ENCODE data around the gene GMNC. TPM values are rescaled to one million over a fixed set of nuclear protein-coding genes. Genes with fewer than 3 reads are reported as not detected.

The GMNC gene
- polyA plus RNA-seq, 1 of the 3 experiments (the other 2 are of a cell fraction): not detected

DNA sequence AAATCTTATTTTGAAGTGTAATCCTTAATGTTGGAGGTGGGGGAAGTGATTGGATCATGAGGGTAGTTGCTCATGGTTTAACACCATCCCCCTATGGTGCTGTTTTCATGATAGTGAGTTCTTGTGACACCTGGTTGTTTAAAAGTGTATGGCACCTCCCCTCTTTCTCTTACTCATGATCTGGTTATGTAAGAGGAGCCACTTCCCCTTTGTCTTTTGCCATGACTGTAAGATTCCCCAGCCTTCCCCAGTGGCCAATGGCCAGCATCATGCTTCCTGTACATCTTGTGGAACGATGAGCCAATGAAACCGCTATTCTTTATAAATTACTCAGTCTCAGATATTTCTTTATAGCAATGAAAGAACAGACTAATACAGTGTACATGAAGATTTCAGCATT is 39.8 kb upstream of the GMNC start:
- 3% methylated on average over 2 of the region's 2 CpGs for WGBS (ENCODE audit: low lambda C conversion rate)
- POLR2A ChIA-PET: no interaction called here
- H3K27ac ChIP-seq (ENCODE audit: low read depth in 2 of 2, low read length in 1 of 2): no peak overlapping the region
- H4K20me1 ChIP-seq (ENCODE audit: insufficient read depth): no peaks in the 10 kb centered on the region
- no peak overlapping the region for H3K9ac ChIP-seq
- no peaks in the 10 kb centered on the region for H3K79me2 ChIP-seq (ENCODE audit: insufficient read depth)
- CTCF ChIA-PET: interaction anchor here (1.0 kb wide), 1 partner anchor 18 kb away, joined by 5 read pairs; no protein-coding TSS in a partner anchor
- TF ChIP-seq RXRA (IDR thresholded peaks at IDR 0.05; ENCODE audit: borderline replicate concordance, low read depth): no peak
- no peak for TF ChIP-seq SIN3A (IDR thresholded peaks at IDR 0.05; ENCODE audit: borderline replicate concordance, low read depth, low read length)
- TF ChIP-seq, protein P1, sequence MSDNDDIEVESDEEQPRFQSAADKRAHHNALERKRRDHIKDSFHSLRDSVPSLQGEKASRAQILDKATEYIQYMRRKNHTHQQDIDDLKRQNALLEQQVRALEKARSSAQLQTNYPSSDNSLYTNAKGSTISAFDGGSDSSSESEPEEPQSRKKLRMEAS (IDR thresholded peaks at IDR 0.05; ENCODE audit: low read depth): no peak
- H3K9me2 ChIP-seq: no peaks in the 10 kb centered on the region
- no peaks in the 10 kb centered on the region for H3F3A ChIP-seq (replicated peaks; ENCODE audit: insufficient read depth)
- no peak overlapping the region for H3K4me2 ChIP-seq
- no peaks in the 10 kb centered on the region for H3K36me3 ChIP-seq (replicated peaks in 1 of 2; ENCODE audit: control insufficient read depth in 1 of 2, insufficient read depth in 2 of 2, low read length in 1 of 2)
- no peaks in the 10 kb centered on the region for H3K4me1 ChIP-seq (ENCODE audit: control insufficient read depth in 1 of 2, insufficient read depth in 2 of 2, low read depth in 1 of 2, low read length in 1 of 2)
- no peak overlapping the region for H2AFZ ChIP-seq (ENCODE audit: low read depth)
- no peak for DNase-seq
- no peak overlapping the region for H3K4me3 ChIP-seq (ENCODE audit: low read depth in 2 of 2, low read length in 1 of 2)
- H3K9me3 ChIP-seq: no peaks in the 10 kb centered on the region
- H3K27me3 ChIP-seq (ENCODE audit: insufficient read depth): no peaks in the 10 kb centered on the region

DNA sequence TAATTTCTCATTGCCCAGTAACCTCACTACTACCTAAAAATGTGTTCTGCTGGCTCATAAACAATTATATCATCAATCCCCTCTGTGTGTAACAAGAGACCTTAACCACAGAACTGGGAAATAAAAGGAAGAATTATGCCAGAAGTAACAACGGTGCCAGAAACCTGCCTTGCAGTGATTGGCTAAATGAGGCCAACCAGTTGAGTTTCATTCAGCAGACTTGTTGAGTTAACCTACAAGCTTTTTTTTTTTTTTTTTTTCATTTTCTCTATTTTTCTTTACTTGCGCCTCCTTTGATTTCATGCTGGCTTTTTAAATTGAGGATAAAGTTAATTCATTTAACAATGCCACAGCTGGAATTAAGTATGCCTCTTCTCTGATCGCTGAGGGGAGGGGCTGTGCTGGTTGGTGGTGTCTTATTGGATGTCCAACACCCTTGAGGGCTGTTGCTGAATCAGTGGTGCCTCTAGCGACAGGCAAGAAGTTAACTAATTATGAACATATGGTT is 30.0 kb upstream of the GMNC start:
- ChIA-PET POLR2A (no interaction called here), CTCF (interaction anchor here (1.0 kb wide), 1 partner anchor 8 kb away, joined by 3 read pairs; no protein-coding TSS in a partner anchor)
- H3K36me3 ChIP-seq (replicated peaks in 1 of 2; ENCODE audit: control insufficient read depth in 1 of 2, insufficient read depth in 2 of 2, low read length in 1 of 2): no peaks in the 10 kb centered on the region
- H3K27me3 ChIP-seq (ENCODE audit: insufficient read depth): no peaks in the 10 kb centered on the region
- H3K4me1 ChIP-seq (ENCODE audit: control insufficient read depth in 1 of 2, insufficient read depth in 2 of 2, low read depth in 1 of 2, low read length in 1 of 2): no peaks in the 10 kb centered on the region
- 13% methylated on average over 4 of the region's 4 CpGs for WGBS (ENCODE audit: low lambda C conversion rate)
- TF ChIP-seq RFX5 (IDR thresholded peaks at IDR 0.05; ENCODE audit: low read length): no peak
- no peak for TF ChIP-seq JUND (IDR thresholded peaks at IDR 0.05)
- no peak for TF ChIP-seq TCF12 (IDR thresholded peaks at IDR 0.05)
- TF ChIP-seq TEAD4 (IDR thresholded peaks at IDR 0.05; ENCODE audit: borderline replicate concordance, insufficient read depth): no peak
- TF ChIP-seq USF1 (IDR thresholded peaks at IDR 0.05; ENCODE audit: borderline replicate concordance, low read depth): no peak
- TF ChIP-seq SMC3 (IDR thresholded peaks at IDR 0.05; ENCODE audit: low read depth, low read length): no peak
- no peak for TF ChIP-seq SIN3A (IDR thresholded peaks at IDR 0.05; ENCODE audit: borderline replicate concordance, low read depth, low read length)
- TF ChIP-seq, protein P2, sequence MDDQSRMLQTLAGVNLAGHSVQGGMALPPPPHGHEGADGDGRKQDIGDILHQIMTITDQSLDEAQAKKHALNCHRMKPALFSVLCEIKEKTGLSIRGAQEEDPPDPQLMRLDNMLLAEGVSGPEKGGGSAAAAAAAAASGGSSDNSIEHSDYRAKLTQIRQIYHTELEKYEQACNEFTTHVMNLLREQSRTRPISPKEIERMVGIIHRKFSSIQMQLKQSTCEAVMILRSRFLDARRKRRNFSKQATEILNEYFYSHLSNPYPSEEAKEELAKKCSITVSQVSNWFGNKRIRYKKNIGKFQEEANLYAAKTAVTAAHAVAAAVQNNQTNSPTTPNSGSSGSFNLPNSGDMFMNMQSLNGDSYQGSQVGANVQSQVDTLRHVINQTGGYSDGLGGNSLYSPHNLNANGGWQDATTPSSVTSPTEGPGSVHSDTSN (IDR thresholded peaks at IDR 0.05): no peak
- no peak for TF ChIP-seq RXRA (IDR thresholded peaks at IDR 0.05; ENCODE audit: borderline replicate concordance, low read depth)
- no peak for DNase-seq
- H3K79me2 ChIP-seq (ENCODE audit: insufficient read depth): no peaks in the 10 kb centered on the region
- no peaks in the 10 kb centered on the region for H4K20me1 ChIP-seq (ENCODE audit: insufficient read depth)
- no peaks in the 10 kb centered on the region for H3F3A ChIP-seq (replicated peaks; ENCODE audit: insufficient read depth)
- H3K4me2 ChIP-seq: no peak overlapping the region
- no peak overlapping the region for H2AFZ ChIP-seq (ENCODE audit: low read depth)
- H3K9ac ChIP-seq: no peak overlapping the region
- H3K9me2 ChIP-seq: no peaks in the 10 kb centered on the region
- no peaks in the 10 kb centered on the region for H3K9me3 ChIP-seq
- H3K4me3 ChIP-seq (ENCODE audit: low read depth in 2 of 2, low read length in 1 of 2): no peak overlapping the region
- H3K27ac ChIP-seq (ENCODE audit: low read depth in 2 of 2, low read length in 1 of 2): no peak overlapping the region

- H3K36me3 ChIP-seq (replicated peaks in 1 of 2; ENCODE audit: control insufficient read depth in 1 of 2, insufficient read depth in 2 of 2, low read length in 1 of 2): no peaks in the 10 kb centered on the region
- no peaks in the 10 kb centered on the region for H3K9me2 ChIP-seq
- no peaks in the 10 kb centered on the region for H3K27me3 ChIP-seq (ENCODE audit: insufficient read depth)
- H3K9me3 ChIP-seq: no peaks in the 10 kb centered on the region
- POLR2A ChIA-PET: no interaction called here
- H3K4me1 ChIP-seq (ENCODE audit: control insufficient read depth in 1 of 2, insufficient read depth in 2 of 2, low read depth in 1 of 2, low read length in 1 of 2): no peaks in the 10 kb centered on the region; a peak in 1 of 4 replicates
- no peak overlapping the region for H3K4me2 ChIP-seq
- 8% methylated on average over 5 of the region's 5 CpGs for WGBS (ENCODE audit: low lambda C conversion rate)
- no peaks in the 10 kb centered on the region for H3K79me2 ChIP-seq (ENCODE audit: insufficient read depth)
- H3K9ac ChIP-seq: no peak overlapping the region
- no peak overlapping the region for H3K27ac ChIP-seq (ENCODE audit: low read depth in 2 of 2, low read length in 1 of 2)
- no peaks in the 10 kb centered on the region for H3F3A ChIP-seq (replicated peaks; ENCODE audit: insufficient read depth)
- no peak for DNase-seq
- CTCF ChIA-PET: no interaction called here
- no peak overlapping the region for H2AFZ ChIP-seq (ENCODE audit: low read depth)
- no peaks in the 10 kb centered on the region for H4K20me1 ChIP-seq (ENCODE audit: insufficient read depth)
- no peak overlapping the region for H3K4me3 ChIP-seq (ENCODE audit: low read depth in 2 of 2, low read length in 1 of 2)
- TF ChIP-seq FOXM1 (IDR thresholded peaks at IDR 0.05; ENCODE audit: low read depth): no peak
- TF ChIP-seq IRF3 (IDR thresholded peaks at IDR 0.05; ENCODE audit: low read depth, low read length): no peak
- TF ChIP-seq EZH2phosphoT487 (IDR thresholded peaks at IDR 0.05; ENCODE audit: borderline replicate concordance, low read depth): no peak
- TF ChIP-seq, protein P1 (IDR thresholded peaks at IDR 0.05; ENCODE audit: low read depth): no peak
- no peak for TF ChIP-seq YY1 (IDR thresholded peaks at IDR 0.05; ENCODE audit: low read depth)
- TF ChIP-seq MEF2A (IDR thresholded peaks at IDR 0.05; ENCODE audit: borderline replicate concordance, low read depth): no peak
- TF ChIP-seq RCOR1 (IDR thresholded peaks at IDR 0.05; ENCODE audit: low read length): no peak
Measured at GRCh38 chr3:190886945-190887344, 24.5 kb upstream of the GMNC start.

All from SK-N-SH (cell line).